NCI-H1105 (cell line): ENCODE results near the gene PLPPR3.
"Not testable (repeated sequence)": the region's sequence is repeated elsewhere in the genome, so short reads cannot be mapped to it uniquely, and the experiment has no call there.

Source experiments
- DNase-seq: peaks from one replicate; lab custom pipeline; 2025; lab: John Stamatoyannopoulos, UW

PLPPR3 gene

GRCh38 chr19:853614-854220, 32.0 kb upstream of the PLPPR3 start:
- not testable (repeated sequence) for DNase-seq

DNA sequence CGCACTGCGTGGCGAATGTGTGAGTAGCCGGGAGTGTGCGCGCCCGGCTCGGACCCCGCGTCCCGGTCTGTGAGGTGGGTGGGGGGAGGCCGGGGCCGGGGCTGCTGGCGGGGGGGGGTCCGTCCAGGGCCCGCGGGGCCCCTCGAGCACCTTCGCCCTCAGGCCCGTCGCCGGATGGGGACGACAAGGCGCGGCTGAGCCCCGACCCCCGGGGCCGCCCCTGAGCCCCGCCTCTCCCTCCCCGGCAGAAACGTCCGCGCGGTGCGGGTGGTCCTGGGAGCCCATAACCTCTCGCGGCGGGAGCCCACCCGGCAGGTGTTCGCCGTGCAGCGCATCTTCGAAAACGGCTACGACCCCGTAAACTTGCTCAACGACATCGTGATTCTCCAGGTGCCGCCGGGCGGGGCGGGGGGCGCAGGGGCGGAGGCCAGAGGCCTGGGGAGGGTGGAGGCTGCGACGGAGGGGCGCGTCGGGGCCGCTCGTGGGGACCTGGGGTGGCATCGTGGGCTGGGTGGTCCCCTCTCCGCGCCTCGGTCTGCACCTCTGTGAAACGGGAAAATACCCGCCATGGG, 31.3 kb upstream of the PLPPR3 start:
- no peak for DNase-seq

DNA sequence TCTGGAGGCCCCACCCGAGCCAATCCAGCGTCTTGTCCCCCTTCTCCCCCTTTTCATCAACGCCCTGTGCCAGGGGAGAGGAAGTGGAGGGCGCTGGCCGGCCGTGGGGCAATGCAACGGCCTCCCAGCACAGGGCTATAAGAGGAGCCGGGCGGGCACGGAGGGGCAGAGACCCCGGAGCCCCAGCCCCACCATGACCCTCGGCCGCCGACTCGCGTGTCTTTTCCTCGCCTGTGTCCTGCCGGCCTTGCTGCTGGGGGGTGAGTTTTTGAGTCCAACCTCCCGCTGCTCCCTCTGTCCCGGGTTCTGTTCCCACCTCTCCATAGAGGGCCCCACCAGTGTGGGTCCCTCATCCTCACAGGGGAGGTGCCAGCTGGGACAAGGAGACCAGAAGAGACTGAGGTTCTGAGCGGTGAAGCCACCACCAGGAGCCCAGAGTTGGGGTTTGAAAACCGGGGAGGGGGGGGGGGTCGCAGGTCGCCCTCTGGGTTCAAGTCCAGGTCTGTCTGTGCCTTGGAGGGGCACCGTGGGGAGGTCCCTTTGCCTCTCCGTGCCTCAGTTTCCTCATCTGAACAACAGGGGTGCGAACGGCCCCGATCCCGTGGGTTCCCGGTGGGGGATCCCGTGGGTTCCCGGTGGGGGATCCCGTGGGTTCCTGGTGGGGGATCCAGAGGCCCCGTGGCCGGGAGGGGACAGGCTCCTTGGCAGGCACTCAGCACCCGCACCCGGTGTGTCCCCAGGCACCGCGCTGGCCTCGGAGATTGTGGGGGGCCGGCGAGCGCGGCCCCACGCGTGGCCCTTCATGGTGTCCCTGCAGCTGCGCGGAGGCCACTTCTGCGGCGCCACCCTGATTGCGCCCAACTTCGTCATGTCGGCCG, 30.6 kb upstream of the PLPPR3 start, which contains the start of gene ELANE:
ELANE (plus strand) TSS at position 168 of the 878 bp plus-strand sequence; CDS start at position 194, 26 bp downstream.
- DNase-seq = no peak

DNA sequence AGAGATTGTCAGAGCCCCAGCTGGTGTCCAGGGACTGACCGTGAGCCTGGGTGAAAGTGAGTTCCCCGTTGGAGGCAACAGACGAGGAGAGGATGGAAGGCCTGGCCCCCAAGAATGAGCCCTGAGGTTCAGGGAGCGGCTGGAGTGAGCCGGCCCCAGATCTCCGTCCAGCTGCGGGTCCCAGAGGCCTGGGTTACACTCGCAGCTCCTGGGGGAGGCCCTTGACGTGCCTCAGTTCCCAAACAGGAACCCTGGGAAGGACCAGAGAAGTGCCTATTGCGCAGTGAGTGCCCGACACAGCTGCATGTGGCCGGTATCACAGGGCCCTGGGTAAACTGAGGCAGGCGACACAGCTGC, 29.2 kb upstream of the PLPPR3 start:
- no peak for DNase-seq

DNA sequence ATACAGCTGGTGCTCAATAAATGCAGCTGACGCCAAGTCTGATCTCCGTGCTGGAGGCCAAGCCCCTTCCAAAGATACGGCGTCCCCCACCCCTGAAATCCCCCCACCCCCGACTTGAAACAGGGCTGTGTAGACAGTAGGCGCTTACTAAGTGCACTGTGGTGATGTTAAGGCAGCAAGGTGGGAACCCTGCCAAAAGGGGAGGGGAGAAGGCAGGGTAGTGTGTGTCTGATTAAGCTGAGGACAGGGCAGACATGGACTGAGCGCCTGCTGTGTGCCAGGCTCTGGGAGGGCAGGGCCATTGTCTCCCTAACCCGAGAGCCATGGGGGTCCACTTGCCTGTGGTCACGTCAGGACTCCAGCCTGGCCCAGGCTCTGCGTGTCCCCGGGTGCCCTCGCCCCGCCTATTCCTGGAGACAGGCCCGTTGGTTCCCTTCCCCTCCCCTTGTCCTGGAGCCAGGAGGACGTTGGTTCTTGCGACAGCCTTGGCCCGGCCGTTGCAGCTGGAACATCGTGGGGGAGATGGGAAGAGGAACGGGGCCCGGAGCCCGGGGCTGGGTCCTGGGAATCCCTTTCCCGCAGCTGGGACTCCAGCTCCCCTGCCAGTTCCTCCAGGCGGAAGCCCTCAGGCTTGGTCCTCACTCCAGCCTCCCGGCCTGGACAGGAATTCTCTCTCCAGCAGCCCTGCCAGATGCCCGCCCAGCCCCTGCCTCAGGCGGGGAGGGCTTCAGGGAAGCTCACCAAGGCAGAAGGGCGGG, 28.6 kb upstream of the PLPPR3 start:
- DNase-seq = no peak

- not testable (repeated sequence) for DNase-seq
Observed at GRCh38 chr19:849195-849594, 27.4 kb upstream of the PLPPR3 start.

DNA sequence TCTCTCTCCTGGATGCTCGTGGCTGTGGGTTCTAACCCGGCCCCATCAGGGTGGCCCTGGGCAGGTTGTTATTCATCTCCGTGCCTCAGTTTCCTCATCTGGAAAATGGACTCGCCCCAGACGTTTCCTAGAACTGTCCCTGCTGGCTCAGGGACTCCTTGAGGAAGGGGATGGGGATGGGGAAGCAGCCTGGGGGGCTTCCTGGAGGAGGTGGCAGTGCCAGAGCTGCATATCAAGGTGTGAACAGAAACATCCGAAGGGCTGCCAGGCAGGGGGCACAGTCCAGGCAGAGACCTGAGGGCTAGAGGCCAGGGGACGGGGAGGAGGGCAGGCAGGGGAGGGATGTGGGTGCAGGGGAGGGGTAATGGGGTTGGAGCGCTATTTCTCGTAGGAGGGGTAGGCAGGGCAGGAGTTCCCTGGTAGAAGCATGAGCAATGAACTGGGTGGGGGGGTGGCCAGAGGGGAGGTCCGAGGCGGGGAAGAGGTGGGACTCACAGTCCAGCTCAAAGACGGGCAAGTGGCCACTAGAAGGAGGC, 26.7 kb upstream of the PLPPR3 start:
- no peak for DNase-seq

GRCh38 chr19:845707-846521, 24.2 kb upstream of the PLPPR3 start:
- DNase-seq = no peak

- DNase-seq = no peak
Observed at GRCh38 chr19:844546-844971, 22.8 kb upstream of the PLPPR3 start.

DNA sequence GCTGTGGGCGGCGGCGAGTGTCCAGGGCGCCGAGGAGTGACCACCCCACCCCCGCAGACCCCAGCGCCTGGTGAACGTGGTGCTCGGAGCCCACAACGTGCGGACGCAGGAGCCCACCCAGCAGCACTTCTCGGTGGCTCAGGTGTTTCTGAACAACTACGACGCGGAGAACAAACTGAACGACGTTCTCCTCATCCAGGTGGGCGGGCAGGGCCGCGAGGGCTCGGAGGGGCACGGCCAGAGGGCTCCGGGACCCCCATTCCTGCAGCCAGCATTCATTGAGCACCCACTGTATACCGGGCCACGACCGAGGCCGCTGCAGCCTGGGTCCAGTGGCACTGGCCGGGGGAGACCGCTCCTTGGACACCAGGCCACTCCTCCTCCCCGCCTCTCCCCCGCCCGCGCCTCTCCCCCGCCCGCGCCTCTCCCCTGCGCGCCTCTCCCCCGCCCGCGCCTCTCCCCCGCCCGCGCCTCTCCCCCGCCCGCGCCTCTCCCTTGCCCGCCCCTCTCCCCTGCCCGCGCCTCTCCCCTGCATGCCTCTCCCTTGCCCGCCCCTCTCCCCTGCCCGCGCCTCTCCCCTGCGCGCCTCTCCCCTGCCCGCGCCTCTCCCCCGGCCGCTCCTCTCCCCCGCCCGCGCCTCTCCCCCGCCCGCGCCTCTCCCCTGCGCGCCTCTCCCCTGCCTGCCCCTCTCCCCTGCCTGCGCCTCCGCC, 22.2 kb upstream of the PLPPR3 start:
- DNase-seq = no peak

GRCh38 chr19:843180-843835, 21.6 kb upstream of the PLPPR3 start:
- DNase-seq = no peak

- not testable (repeated sequence) for DNase-seq
Observed at GRCh38 chr19:842802-843179, 21.0 kb upstream of the PLPPR3 start.

DNA sequence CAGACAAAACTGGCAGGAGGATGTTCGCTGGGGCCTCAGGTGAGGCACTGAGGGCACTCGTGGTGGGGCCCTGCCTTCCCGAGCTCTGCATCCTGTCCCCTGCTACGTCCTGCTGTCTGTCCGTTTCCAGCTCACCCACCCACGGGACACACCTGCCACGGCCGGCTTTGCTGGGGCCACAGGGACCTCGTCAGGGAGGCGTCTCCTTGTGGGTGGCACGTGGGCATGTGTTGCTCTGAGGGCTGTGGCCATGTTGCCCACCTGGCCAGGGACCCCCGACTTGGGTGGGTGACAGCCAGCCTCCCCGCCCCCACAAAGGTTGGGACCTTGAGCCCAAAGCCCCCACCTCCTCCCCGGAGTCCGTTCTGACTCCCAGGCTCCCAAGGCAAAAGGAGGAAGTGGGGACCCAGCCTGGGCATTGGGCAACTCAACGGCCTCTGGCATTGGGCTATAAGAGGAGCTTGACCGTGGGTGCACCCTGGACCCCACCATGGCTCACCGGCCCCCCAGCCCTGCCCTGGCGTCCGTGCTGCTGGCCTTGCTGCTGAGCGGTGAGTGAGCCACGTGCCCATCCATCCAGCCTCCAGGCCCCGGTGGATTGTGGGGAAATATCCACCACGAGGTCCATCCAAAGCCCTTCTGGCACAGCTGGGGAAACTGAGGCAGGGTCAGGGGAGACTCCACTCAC, 18.9 kb upstream of the PLPPR3 start, which contains the start of gene PRTN3:
PRTN3 (plus strand) TSS at position 481 of the 688 bp plus-strand sequence; CDS start at position 491, 10 bp downstream.
- DNase-seq = no peak

DNA sequence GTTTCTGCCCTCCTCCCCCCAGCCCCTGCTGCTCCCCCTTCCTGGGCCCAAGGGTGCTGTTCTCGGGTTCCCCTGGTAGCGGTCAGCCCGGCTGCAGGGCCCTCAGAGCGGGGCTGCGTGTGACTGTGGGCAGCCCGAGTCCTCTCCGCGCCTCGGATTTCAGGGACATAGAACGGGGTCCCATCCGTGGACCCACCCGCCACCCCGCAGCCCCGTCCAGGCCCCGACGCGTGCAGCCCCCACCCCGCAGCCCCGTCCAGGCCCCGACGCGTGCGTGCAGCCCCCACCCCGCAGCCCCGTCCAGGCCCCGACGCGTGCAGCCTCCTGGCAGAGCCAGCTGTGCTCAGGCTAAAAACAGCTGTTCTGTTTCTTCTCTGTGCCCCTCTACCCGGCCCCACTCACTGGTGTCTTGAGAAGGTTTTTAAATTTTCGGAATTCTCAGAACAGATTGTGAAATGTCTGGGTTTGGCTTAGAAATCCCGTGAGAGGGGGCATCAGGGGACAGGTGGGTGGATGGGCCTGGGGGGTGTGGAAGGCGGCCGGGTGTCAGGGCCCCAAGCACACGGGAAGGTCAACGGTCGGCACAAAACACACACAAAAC, 13.6 kb upstream of the PLPPR3 start:
- no peak for DNase-seq

DNA sequence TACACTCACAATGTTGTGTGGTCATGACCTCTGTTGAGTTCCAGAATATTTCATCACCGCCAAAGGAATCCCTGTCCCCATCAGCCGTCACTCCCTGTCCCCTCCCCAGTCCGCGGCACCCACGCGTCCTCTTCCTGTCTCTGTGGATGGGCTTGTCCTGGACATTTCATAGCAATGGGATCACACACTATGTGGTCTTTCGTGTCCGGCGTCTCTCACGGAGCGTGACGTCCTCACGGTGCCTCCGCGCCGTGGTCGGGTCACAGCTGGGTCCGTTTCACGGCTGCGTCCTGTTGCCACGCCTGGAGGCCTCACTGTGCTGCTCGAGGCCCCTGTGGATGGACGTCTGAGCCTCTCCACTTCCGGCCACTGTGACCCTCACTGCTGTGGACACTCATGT, 12.5 kb upstream of the PLPPR3 start:
- DNase-seq = no peak

- DNase-seq = no peak
Observed at GRCh38 chr19:831407-832369, 9.9 kb upstream of the PLPPR3 start.

DNA sequence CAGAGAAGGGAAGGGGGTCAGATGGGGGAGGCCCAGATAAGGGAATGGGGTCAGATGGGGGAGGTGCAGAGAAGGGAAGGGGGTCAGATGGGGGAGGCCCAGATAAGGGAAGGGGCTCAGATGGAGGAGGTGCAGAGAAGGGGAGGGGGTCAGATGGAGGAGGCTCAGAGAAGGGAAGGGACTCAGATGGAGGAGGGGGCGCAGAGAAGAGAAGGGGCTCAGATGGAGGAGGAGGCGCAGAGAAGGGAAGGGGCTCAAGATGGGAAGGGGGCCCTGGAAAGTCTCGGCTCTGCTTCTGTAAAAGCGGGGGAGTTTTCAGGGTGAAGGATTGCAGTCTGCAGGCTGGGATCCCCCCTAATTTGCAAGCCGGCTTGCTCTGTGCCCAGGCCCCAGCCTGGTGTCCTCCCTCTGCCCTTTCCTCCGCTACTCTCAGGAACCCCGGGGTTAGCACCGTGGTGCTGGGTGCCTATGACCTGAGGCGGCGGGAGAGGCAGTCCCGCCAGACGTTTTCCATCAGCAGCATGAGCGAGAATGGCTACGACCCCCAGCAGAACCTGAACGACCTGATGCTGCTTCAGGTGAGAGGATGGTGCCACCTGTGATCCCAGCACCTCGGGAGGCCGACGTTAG, 7.5 kb upstream of the PLPPR3 start:
- DNase-seq = no peak
